ENCODE data around the gene MELK. TPM values are rescaled to one million over a fixed set of nuclear protein-coding genes. Genes with fewer than 3 reads are reported as not detected.

MELK gene
- total and polyA plus RNA-seq, 2 donors from 2014 or later: 1.1 TPM; not detected in 1

- intact Hi-C loops (cut with DNase I): no loop called here
- no peak for TF ChIP-seq CTCF (IDR thresholded peaks at IDR 0.05; ENCODE audit: borderline replicate concordance, extremely low read depth, insufficient read depth)
- FAIRE-seq (no peak), DNase-seq (no peak)
- Histone ChIP-seq H3K9ac (ENCODE audit: low read length in 3 of 3) (no peak overlapping the region), H3K27ac (ENCODE audit: low read depth in 2 of 2, low read length in 2 of 2) (no peak overlapping the region), H3K27me3 (ENCODE audit: control insufficient read depth, insufficient read depth, low read length) (no peaks in the 10 kb centered on the region), H3K36me3 (ENCODE audit: control insufficient read depth in 2 of 3, insufficient read depth in 3 of 3, low read length in 3 of 3) (no peaks in the 10 kb centered on the region), H3K4me3 (ENCODE audit: low read length in 3 of 3) (no peak overlapping the region), H3K4me1 (ENCODE audit: control insufficient read depth in 2 of 3, insufficient read depth in 2 of 3, low read depth in 1 of 3, low read length in 3 of 3) (no peaks in the 10 kb centered on the region), H3K9me3 (ENCODE audit: control insufficient read depth in 2 of 3, insufficient read depth in 1 of 3, low read length in 3 of 3) (no peaks in the 10 kb centered on the region)
Measured at GRCh38 chr9:36535107-36535506, 37.6 kb upstream of the MELK start.

DNA sequence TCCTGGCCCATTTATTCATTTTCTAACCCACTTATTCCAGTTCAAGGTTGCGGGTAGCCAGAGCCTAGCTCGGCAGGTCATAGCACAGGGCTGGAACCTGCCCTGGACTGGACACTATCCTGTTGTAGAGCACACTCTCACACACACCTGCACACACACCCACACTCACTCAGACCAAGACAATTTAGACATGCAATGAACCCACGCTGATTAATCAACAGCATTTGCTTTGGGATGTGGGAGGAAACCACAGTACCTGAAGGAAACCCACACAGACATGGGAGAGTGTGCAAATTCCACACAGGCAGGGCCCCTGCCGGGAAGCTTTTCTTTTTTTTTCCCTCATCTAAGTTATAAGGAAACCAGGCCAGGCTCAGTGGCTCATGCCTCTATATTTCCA is 34.8 kb upstream of the MELK start:
- Histone ChIP-seq H3K36me3 (ENCODE audit: control insufficient read depth in 2 of 3, insufficient read depth in 3 of 3, low read length in 3 of 3) (no peaks in the 10 kb centered on the region), H3K9ac (ENCODE audit: low read length in 3 of 3) (no peak overlapping the region), H3K4me3 (ENCODE audit: low read length in 3 of 3) (no peak overlapping the region), H3K9me3 (ENCODE audit: control insufficient read depth in 2 of 3, insufficient read depth in 1 of 3, low read length in 3 of 3) (no peaks in the 10 kb centered on the region), H3K27me3 (ENCODE audit: control insufficient read depth, insufficient read depth, low read length) (no peaks in the 10 kb centered on the region), H3K27ac (ENCODE audit: low read depth in 2 of 2, low read length in 2 of 2) (no peak overlapping the region), H3K4me1 (ENCODE audit: control insufficient read depth in 2 of 3, insufficient read depth in 2 of 3, low read depth in 1 of 3, low read length in 3 of 3) (no peaks in the 10 kb centered on the region)
- no peak for DNase-seq
- no peak for TF ChIP-seq CTCF (IDR thresholded peaks at IDR 0.05; ENCODE audit: borderline replicate concordance, extremely low read depth, insufficient read depth)
- FAIRE-seq: no peak
- intact Hi-C loops (cut with DNase I): no loop called here

DNA sequence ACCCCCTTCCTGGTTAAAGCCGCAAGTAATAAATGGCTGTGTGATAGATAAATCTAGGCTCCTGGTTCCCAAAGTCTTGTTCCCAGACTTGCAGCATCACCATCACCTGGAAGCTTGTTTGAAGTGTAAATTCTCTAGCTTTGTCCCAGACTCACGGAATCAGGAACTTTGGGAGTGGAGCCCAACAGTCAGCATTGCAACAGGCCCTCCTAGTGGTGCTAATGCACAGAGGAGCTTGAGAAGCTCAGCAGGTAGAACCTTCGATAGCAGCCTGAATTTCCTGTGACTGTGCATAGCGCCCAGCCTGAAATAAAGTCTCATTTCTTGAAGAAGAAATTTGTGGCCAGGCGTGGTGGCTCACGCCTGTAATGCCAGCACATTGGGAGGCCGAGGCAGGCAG is 30.3 kb upstream of the MELK start:
- no peak overlapping the region for H3K9ac ChIP-seq (ENCODE audit: low read length in 3 of 3)
- no peak for DNase-seq
- no peaks in the 10 kb centered on the region for H3K27me3 ChIP-seq (ENCODE audit: control insufficient read depth, insufficient read depth, low read length)
- no peaks in the 10 kb centered on the region for H3K9me3 ChIP-seq (ENCODE audit: control insufficient read depth in 2 of 3, insufficient read depth in 1 of 3, low read length in 3 of 3)
- no peak for FAIRE-seq
- H3K36me3 ChIP-seq (ENCODE audit: control insufficient read depth in 2 of 3, insufficient read depth in 3 of 3, low read length in 3 of 3): no peaks in the 10 kb centered on the region
- no peaks in the 10 kb centered on the region for H3K4me1 ChIP-seq (ENCODE audit: control insufficient read depth in 2 of 3, insufficient read depth in 2 of 3, low read depth in 1 of 3, low read length in 3 of 3)
- no peak overlapping the region for H3K4me3 ChIP-seq (ENCODE audit: low read length in 3 of 3)
- H3K27ac ChIP-seq (ENCODE audit: low read depth in 2 of 2, low read length in 2 of 2): no peak overlapping the region
- intact Hi-C loops (cut with DNase I): no loop called here
- TF ChIP-seq CTCF (IDR thresholded peaks at IDR 0.05; ENCODE audit: borderline replicate concordance, extremely low read depth, insufficient read depth): no peak

- Histone ChIP-seq H3K9me3 (ENCODE audit: control insufficient read depth in 2 of 3, insufficient read depth in 1 of 3, low read length in 3 of 3) (no peaks in the 10 kb centered on the region), H3K27me3 (ENCODE audit: control insufficient read depth, insufficient read depth, low read length) (no peaks in the 10 kb centered on the region), H3K4me3 (ENCODE audit: low read length in 3 of 3) (no peak overlapping the region), H3K36me3 (ENCODE audit: control insufficient read depth in 2 of 3, insufficient read depth in 3 of 3, low read length in 3 of 3) (no peaks in the 10 kb centered on the region), H3K27ac (ENCODE audit: low read depth in 2 of 2, low read length in 2 of 2) (no peak overlapping the region), H3K4me1 (ENCODE audit: control insufficient read depth in 2 of 3, insufficient read depth in 2 of 3, low read depth in 1 of 3, low read length in 3 of 3) (no peaks in the 10 kb centered on the region), H3K9ac (ENCODE audit: low read length in 3 of 3) (no peak overlapping the region)
- no peak for TF ChIP-seq CTCF (IDR thresholded peaks at IDR 0.05; ENCODE audit: borderline replicate concordance, extremely low read depth, insufficient read depth)
- intact Hi-C loops (cut with DNase I): no loop called here
- DNase-seq (no peak), FAIRE-seq (no peak)
Measured at GRCh38 chr9:36543916-36544315, 28.8 kb upstream of the MELK start.

Data from kidney (tissue), 14 donors.